T follicular helper cell (primary cell): ENCODE data around the gene QSOX2.
A peak's percentile ranks its signal among the peaks of the same experiment; 100 is the strongest.
"Not testable (repeated sequence)": the region's sequence is repeated elsewhere in the genome, so short reads cannot be mapped to it uniquely, and the experiment has no call there.

Experiments
- DNase-seq: peaks from one replicate; pipeline ENCODE4 v3.0.0-alpha.2; 2020; ENCODE audit warnings: low read depth

QSOX2 gene

DNA sequence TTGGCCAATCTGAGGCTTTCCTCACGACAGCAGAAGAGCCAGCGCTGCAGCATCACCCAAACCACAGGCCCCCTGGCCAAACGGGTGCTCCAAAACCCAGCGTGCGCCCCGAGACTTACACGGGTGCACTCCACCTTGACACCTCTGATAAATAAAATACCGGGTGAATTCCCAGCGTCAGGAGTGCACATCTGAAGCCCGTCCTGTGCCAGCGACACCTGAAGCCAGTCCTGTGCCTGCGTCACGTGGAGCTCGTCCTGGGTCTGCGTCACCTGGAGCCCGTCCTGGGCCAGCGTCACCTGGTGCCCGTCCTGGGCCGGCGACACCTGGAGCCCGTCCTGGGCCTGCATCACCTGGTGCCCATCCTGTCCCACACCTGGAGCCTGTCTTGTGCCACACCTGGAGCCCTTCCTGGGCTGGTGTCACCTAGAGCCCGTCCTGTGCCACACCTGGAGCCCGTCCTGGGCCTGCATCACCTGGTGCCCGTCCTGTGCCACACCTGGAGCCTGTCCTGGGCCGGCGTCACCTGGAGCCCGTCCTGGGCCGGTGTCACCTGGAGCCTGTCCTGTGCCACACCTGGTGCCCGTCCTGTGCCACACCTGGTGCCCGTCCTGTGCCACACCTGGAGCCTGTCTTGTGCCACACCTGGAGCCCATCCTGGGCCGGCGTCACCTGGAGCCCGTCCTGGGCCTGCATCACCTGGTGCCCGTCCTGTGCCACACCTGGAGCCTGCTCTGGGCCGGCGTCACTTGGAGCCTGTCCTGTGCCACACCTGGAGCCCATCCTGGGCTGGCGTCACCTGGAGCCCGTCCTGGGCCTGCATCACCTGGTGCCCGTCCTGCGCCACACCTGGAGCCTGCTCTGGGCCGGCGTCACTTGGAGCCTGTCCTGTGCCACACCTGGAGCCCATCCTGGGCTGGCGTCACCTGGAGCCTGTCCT is 8.9 kb downstream of the QSOX2 start:
- DNase-seq: not testable (repeated sequence)

DNA sequence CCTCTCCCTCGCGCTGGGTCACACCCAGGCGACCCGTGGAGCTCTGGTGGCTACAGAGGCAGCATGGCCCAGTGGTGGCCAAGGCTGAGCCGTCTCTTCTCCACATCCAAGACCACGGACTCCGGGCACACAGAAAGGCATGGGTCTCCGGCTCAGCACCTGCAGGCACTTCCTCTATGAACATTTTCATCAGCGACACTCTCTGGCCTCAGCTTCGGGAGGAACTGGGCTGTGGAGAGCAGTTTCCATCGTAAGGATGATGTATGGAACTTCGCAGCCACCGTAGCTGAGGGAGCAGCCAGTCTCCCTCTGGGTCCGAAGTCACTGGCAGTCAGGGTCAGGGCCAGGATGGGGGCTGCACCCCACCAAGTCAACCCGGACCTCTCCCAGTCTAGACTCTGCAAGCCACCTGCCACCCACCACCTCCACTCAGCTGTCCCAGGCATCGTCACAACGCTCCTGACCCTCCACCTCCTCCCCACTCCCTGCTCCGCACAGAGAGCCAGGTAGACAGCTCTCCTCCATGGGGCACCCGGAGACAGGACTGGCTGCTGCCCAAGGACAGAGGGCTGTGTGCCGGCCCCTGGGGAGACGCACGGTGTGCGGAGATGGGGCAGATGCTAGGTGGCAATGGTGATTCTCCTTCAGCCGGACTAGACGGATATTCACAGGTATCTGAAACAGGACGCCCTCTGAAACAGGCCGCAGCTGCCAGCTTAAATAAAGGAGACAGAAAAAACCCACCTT is 9.7 kb downstream of the QSOX2 start:
- DNase-seq: no peak

DNA sequence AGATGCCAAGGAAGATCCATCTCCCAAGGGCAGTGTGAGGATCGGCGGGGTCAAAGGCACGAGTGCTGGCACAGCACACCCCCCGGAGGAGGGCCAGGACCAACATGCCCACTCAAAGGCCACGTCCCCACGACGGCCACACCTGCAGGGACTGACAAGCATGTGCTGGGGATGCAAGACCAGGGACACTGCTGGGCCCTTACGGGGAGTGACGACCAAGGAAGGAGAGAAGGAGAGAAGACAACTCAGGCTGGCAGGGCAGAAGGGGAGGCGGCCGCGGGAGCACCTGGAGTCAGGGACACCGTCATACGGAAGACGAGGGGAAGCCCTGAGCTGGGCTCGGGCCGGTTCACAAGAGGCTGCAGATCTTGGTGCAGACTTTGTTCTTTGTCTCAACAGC is 10.4 kb downstream of the QSOX2 start:
- no peak for DNase-seq

DNA sequence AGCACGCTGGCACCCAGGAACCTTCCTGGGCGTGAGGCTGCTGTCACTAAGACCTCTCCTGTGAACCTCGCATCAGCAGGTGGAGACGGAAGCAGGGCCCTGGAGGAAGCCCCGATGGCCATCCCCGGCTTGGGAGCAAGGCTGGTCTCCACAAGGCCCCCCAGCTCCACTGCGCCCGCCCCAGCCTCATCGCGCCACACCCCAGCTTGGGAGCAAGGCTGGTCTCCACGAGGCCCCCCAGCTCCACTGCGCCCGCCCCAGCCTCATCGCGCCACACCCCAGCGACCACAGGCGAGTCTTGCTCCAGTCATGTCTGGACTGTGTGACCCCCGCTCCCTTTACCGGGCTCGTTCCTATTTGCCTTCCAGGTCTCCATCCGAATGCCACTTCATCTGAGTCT is 11.0 kb downstream of the QSOX2 start:
- DNase-seq: no peak

DNA sequence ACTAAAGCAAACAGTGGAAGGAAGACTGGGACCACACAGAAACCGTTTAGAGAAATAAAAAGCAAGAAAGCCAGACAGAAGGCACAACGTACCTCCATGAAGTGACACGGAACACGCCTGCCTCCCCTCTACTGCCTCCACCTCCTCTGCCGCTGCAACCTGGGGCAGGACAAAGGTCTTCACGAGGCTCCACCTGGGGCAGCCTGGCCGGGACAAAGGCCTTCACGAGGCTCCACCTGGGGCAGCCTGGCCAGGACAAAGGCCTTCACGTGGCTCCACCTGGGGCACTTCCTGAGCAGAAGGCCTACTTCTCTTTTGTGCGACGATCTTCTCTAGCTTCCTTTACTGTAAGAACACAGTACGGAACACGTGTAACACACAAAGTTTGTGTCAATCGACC is 11.7 kb downstream of the QSOX2 start:
- no peak for DNase-seq

DNA sequence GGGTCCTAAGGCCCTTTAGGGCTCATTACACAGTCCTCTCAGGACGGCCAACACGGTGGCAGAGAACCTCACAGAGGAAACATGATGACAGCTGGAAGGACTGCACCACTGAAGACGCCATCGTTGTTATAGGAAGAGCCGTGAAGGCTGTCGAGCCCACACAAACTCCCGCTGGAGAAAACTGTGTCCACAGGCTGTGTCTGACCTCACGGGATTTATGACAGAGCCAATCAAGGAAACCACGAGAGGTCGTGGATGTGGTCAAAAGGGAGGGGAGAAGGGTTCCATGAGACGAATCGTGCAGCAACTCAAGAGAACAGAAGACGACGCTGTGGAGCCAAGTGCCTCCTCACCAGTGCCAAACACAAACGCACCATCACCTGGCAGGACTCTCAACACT is 12.2 kb downstream of the QSOX2 start:
- no peak for DNase-seq

DNA sequence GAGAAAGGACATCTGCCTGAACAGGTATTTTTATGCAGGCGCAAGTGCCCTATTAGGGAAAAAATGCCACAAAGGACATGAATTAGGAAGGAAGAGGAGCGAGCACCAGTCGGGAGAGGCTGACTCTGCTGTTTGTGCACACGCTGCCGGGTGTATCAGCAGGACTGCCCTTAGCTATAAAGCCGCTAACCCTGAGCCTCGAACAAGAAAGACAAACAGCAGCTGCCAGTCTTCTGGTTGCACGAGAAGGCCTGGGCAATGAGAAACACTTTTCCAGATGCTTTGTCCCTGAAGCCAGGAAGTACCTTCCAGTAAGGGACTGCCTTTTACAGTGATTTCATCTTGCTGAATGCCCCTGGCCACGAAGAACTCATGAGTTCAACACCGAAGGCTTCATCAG is 12.6 kb downstream of the QSOX2 start:
- no peak for DNase-seq

DNA sequence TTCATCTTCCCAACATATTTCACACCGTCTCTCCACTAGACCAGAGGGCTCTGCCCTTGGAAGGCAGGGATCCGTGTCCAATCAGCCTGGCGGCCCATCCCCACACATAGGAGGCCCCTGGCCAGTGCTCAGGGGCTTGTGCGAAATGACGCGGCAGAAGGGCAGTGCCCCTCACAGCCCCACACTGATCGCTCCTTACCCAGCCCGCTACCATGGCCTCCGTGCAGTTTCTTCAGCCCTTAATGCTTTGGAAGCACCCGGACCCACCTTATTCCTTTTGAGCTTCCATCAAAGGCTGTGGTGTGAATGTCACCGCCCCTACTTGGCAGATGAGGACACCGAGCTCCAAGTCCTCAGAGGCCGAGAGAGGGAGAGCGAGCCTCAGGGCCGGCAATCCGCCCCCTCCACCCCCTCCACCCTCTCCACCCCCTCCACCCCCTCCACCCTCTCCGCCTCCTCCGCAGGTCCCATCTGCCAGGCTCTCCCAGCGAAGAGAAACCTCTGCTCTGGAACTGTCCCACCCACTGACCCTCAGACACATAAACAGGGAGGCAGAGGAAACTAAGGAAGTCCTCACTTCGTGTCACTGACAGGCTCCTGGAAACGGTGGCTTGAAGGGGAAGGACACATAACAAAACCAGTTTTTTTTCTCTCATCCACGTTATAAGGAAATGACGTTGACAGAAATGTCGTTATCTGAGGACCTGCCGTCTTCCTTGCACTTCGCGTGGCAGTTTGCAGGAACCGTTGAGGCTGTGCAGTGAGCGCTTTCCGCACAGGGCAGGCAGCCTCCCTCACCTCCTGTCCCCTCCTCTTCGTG is 13.9 kb downstream of the QSOX2 start:
- DNase-seq: peak; percentile 12

DNA sequence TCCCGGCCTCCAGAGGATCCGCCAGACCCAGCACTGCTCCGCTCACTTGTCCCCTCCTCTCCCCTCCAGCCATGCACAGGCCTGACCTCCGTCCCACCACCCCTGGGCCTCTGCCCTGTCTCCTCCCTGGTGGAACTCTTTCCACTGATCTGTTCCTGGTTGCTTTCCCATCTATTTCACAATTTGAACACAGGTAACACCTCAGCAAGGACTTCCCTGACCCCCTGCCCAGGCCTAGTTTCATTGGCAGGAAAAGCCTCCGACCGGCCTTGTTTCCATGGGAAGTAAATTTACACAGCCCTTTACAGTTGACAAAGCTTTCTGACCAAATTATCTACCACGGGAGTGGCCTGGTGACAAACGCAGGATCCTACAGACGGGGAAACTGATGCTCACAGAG is 14.8 kb downstream of the QSOX2 start:
- no peak for DNase-seq

DNA sequence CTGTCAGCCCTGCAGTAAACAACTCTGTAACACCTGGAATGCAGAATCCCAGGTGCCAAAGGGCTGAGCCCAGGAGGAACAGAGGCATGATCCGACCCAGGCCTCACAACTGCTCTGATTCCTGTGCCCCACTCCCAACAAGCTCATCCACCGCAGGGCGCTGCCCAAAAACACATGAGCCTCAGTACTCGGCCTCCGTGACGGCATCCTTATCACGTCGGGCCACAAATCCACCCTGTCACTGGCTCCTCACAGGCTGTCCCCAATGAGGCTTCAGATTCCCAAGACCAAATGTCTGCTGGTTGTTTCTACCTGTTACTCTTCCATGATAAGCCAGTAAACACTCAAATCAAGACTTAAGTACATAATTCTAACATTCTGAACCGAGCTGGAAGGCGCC is 15.2 kb downstream of the QSOX2 start:
- DNase-seq: no peak

DNA sequence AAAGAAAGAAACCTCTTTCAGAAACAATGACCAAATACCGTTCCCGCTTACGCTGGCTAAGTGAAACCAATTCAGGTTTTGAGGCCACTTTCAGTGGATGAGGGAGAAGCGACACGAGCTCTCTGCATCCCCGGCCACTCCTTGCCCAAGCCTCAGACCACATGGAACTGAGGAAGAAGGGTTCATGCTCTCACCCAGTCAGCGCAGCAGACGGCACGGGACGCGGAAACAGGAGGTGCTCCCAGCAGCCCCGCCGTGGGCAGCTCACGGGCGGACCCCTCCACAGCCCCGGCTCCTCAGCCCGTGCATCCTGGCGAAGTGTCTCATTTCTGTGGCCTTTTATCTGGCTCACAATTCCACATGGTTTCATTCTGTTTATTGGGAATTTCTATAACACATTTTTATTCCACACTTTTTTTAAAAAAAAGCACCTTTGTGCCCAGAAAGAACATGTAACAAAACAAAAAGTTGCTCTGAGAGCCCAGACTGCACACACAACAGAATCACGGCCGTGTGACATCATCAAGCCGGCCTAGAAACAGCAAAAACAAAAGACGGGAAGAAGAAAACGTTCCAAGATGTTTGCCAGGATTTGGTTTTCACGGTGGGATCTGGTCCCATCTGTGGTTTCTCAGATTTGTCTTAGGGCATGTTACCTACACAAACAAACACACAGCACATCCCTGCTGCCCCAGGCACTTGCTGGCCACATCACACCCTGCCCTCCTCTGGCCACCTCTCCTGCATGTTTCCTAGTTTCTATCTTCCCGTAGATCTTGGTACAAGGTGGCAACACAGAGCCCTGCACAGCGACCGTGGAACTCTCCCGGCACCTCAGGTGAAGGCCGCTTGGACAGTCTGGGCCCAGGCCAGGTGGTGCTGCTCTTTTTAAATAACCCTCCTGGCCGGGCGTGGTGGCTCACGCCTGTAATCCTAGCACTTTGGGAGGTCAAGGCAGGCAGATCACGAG is 16.2 kb downstream of the QSOX2 start:
- DNase-seq: no peak

DNA sequence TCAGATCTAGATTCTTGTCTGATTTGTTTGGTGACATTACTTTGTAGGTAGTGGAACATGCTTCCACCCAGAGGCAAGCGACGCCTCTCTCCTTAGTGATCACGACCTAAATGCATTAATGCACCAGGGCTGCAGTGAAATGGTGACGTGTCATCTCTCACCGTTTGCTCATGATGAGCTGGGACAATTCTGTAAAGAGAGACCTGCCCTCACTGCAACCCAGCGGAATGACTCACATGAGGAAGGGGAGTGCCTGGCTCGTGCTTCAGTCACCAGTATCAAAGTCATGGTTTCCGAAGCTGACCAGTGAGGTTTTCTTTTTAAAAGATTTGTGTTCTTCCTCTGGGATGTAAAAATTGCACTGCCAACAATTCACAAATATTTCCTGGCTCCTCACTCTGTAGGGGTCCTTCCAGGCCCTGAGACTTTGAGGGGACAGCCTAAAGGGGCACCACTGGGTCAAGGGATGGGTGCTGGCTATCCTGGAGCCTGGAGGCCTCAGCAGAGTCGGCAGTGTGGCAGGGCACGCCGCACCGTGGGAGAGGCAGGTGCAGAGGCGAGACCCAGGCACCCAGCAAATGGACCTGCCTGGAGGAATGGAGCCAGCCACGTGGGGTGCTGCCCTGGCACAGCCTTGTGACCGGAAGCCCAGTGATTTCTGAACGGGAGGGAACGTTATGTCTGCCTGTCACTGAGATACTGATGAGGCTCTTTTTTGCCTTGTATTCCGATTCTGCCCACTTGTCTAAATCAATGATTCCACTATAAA is 17.3 kb downstream of the QSOX2 start:
- DNase-seq: no peak

DNA sequence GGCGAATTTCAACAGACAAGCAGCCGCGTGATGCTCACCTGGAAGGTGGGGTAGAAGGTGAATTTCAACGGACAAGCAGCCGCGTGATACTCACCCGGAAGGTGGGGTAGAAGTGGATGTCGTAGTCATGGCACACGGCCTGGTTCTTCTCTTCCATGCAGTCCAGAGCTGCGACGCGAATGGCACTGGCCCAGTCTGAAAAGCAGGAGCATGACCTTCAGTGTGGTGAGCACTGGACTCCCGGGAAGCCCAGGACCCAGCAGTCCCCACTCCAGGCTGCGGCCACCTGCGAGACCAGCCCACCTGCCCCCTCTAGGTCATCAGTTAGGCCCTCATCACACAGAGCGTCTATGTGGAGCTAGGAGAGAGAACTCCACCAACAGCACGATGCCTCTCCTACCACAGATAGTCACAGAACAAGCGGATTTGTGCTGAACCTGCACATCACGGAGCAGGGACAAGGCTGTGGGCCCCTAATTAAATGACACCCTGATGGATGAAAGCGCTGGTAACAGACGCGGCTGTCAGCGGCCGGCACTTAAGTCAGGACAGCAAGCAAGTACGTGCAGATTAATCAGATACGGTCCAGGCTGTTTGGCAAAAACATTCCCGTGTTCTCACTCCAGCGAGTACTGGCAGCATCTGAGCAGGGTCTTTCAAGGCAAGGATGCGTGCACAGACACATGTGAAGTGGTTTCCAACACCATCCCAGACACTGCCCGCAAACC is 18.8 kb downstream of the QSOX2 start:
- DNase-seq: no peak

DNA sequence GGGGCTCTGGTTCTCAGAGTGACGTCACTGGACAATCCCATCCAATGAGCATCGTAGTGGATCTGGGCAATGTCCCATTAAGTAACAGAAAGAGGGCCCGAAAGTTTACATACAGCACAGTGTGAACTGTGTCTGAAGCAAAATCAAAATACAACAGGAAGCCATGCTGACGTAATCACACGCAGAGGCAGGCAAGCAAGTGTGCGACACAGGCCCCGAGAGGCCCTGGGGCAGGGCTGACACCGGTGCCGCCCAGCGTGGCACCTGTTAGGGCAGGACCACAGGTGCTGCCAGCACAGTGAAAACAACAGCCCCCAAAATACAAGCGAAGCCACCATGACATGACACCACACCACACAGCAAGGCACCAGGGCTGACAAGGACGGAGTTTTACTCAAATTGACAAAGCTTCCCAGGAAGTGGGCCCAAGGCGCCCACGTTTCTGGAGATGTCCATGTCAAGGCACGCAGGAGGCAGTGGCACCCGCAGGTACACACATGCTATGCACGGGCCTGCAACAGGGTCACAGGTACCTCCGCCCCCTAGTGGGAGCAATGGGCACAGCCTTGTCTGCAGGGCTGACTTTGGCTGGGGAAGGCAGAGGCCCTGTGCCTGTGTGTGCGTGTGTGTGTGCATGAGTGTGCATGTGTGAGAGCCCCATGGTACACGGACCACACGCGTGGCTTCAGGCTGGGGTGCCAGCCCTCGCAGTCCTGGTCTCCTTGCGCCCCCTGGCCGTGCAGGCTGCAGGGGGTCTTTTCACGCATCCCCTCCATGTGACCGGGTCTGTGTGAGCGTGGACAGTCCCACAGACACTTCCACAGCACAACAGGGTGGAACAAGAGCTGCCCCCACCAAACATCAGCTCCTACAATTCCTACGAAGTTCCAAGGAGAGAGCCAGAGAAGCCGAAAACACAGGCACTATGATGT is 19.6 kb downstream of the QSOX2 start:
- DNase-seq: peak; percentile 75

DNA sequence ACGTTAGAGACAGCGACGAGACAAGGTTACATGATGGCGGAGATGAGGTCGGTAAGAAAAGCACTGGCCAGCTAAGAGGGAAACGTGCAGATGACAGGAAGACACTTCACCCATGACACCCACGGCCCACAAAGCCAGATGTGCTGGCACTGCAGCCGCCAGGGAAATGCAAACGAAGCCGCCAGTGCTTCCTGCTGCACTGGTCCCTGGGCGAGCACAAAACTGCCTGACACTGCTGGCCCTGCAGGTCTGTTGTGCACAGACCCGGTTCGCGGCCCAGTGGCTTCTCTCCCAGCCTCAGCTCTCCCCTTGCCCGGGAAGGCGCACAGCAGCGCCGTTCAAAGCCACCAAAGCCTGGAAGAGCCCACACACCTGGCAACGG is 20.3 kb downstream of the QSOX2 start:
- peak; percentile 47 for DNase-seq

DNA sequence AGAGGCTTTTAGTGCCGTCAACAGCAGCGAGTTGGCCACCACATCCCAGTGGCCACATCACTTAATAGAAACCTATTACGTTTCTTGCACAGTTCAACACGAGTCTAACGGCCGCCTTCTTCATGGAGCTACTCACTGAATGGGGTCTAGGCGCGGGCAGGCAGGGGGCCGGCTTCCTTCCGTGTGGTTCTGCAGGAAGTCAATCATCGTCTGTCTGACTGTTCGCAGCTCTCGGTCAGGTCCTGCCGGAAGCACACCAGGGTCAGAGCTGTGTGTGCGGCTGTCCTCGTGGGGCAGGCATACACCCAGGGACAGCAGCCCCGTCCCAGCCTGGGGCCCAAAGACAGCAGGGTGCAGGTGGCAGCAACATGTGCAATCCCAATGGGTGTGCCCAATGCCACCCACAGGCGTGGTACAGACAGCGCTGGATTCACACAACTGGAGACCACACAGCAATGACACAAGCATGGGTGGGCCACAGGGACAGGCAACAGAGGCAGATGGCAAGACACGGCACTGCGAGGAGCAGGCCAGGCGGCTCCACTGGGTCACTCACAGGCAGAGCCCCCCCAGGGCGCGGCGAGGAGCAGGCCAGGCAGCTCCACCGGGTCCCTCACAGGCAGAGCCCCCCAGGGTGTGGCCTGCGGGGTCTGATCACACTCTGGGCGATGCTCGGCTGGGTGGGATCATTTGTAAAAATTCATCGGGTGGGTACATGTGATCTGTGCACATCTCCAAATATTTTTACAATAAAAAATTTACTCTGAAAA is 21.6 kb downstream of the QSOX2 start:
- no peak for DNase-seq

DNA sequence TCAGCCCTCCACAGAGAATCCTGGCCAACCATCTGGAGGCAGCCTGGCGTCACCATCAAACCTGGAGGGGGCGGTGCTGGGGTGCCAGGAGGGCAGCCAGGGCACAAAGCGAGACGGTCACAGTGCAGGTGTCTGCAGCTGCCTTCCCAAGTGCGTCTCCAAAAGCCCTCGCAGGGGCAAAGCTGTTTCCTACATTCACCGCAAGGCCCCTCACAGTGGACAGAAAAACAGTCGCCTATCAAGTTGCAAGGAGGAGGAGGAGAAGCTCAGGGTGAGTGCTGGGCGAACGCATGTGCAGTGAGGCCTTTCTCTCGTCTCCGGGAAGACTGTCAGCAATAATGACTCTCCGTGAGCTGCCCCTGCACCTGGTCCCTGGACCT is 22.7 kb downstream of the QSOX2 start:
- no peak for DNase-seq
